ENCODE data around the gene FAM120A. TPM values are rescaled to one million over a fixed set of nuclear protein-coding genes. Genes with fewer than 3 reads are reported as not detected.

Gene FAM120A
- total and polyA plus RNA-seq, 9 of the 15 experiments (the other 6 are each of a cell fraction or from before 2014, with no cell fraction given) = 8.7 to 71.0 (median 42.2) TPM

DNA sequence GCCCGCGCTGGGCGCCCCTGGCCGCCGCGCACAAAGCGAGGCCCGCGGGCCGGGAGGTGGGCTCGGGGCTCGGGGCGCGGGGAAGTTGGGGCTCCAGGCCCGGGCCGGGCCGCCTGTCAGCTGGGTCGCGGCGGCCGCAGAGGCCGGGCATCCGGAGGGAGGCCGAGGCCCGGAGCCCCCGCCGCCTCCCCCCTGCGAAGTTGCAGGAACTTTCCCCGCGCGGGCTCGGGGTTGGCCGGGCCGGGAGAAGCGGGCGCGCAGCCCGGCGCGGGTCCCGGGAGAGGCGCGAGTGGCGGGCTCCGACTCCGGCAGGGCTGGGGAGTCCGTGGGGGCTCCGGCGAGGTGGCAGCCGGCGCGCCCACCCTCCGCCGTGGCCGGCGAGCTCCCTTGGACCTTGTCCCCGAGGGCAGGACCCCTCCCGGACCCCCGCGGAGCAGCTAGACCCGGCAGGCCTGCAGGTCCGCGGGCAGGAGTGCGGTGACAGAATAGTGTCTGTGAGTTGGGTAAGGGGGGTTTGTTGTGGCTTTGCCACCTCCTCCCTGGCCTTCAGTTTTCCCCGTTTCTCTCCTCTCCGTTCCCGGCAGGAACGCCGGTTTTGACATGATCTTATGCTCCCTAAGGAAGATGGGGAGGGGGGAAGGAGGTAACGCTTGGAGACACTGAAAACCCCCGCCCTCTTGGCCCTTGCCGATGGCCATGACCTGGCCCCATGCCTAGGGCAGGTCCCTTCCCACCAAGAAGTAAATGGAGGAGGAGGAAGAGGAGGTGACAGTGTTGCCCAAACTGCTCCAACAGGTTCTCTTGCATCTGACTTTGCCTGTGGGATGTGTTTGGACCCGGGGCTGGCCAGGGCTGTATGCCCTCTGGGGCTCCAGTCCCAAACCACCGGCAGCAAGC is 125.8 kb downstream of the FAM120A start (continued):
- TF ChIP-seq, protein P1, sequence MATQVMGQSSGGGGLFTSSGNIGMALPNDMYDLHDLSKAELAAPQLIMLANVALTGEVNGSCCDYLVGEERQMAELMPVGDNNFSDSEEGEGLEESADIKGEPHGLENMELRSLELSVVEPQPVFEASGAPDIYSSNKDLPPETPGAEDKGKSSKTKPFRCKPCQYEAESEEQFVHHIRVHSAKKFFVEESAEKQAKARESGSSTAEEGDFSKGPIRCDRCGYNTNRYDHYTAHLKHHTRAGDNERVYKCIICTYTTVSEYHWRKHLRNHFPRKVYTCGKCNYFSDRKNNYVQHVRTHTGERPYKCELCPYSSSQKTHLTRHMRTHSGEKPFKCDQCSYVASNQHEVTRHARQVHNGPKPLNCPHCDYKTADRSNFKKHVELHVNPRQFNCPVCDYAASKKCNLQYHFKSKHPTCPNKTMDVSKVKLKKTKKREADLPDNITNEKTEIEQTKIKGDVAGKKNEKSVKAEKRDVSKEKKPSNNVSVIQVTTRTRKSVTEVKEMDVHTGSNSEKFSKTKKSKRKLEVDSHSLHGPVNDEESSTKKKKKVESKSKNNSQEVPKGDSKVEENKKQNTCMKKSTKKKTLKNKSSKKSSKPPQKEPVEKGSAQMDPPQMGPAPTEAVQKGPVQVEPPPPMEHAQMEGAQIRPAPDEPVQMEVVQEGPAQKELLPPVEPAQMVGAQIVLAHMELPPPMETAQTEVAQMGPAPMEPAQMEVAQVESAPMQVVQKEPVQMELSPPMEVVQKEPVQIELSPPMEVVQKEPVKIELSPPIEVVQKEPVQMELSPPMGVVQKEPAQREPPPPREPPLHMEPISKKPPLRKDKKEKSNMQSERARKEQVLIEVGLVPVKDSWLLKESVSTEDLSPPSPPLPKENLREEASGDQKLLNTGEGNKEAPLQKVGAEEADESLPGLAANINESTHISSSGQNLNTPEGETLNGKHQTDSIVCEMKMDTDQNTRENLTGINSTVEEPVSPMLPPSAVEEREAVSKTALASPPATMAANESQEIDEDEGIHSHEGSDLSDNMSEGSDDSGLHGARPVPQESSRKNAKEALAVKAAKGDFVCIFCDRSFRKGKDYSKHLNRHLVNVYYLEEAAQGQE (IDR thresholded peaks at IDR 0.05; ENCODE audit: borderline replicate concordance) = no peak
- TF ChIP-seq, protein P1 (CRISPR knock-in tag; IDR thresholded peaks at IDR 0.05; ENCODE audit: low read depth) = no peak
- TF ChIP-seq, protein P2, sequence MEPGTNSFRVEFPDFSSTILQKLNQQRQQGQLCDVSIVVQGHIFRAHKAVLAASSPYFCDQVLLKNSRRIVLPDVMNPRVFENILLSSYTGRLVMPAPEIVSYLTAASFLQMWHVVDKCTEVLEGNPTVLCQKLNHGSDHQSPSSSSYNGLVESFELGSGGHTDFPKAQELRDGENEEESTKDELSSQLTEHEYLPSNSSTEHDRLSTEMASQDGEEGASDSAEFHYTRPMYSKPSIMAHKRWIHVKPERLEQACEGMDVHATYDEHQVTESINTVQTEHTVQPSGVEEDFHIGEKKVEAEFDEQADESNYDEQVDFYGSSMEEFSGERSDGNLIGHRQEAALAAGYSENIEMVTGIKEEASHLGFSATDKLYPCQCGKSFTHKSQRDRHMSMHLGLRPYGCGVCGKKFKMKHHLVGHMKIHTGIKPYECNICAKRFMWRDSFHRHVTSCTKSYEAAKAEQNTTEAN (CRISPR knock-in tag; IDR thresholded peaks at IDR 0.05) = no peak
- 0 out of 2 replicates have a peak, but pooled peaks have one; percentile 18 for TF ChIP-seq CXXC5 (CRISPR knock-in tag; IDR thresholded peaks at IDR 0.05)
- TF ChIP-seq HNRNPUL1 (IDR thresholded peaks at IDR 0.05; ENCODE audit: low read length) = no peak
- TF ChIP-seq, protein P3, sequence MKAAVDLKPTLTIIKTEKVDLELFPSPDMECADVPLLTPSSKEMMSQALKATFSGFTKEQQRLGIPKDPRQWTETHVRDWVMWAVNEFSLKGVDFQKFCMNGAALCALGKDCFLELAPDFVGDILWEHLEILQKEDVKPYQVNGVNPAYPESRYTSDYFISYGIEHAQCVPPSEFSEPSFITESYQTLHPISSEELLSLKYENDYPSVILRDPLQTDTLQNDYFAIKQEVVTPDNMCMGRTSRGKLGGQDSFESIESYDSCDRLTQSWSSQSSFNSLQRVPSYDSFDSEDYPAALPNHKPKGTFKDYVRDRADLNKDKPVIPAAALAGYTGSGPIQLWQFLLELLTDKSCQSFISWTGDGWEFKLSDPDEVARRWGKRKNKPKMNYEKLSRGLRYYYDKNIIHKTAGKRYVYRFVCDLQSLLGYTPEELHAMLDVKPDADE (conservative IDR thresholded peaks at IDR 0.05; ENCODE audit: control insufficient read depth, low read depth, low read length) = no peak
- no peak for TF ChIP-seq CBX3 (IDR thresholded peaks at IDR 0.05; ENCODE audit: borderline replicate concordance in 1 of 2, low read length in 2 of 2)
- no peak for TF ChIP-seq MCM3 (IDR thresholded peaks at IDR 0.05)
- no peak for TF ChIP-seq TCF7 (IDR thresholded peaks at IDR 0.05; ENCODE audit: borderline replicate concordance)
- TF ChIP-seq WHSC1 (IDR thresholded peaks at IDR 0.05; ENCODE audit: low read length) = no peak
- TF ChIP-seq EP300 (IDR thresholded peaks at IDR 0.05; ENCODE audit: low read length) = no peak
- no peak for TF ChIP-seq PHF21A (IDR thresholded peaks at IDR 0.05; ENCODE audit: borderline replicate concordance, low read depth)
- TF ChIP-seq, protein P4, sequence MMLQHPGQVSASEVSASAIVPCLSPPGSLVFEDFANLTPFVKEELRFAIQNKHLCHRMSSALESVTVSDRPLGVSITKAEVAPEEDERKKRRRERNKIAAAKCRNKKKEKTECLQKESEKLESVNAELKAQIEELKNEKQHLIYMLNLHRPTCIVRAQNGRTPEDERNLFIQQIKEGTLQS (IDR thresholded peaks at IDR 0.05) = no peak
- TF ChIP-seq, protein P4 (CRISPR knock-in tag; conservative IDR thresholded peaks at IDR 0.05) = no peak
- TF ChIP-seq TRIM24 (IDR thresholded peaks at IDR 0.05) = no peak
- TF ChIP-seq NR1H2 (CRISPR knock-in tag; IDR thresholded peaks at IDR 0.05) = no peak
- TF ChIP-seq EP400 (IDR thresholded peaks at IDR 0.05) = no peak
